Stomach (tissue), 9 donors: Measurements from ENCODE around the gene NOXA1. TPM values are rescaled to one million over a fixed set of nuclear protein-coding genes. Genes with fewer than 3 reads are reported as not detected.
A peak's percentile ranks its signal among the peaks of the same experiment; 100 is the strongest.

Experiments
- DNase-seq, 2 donors: peaks; one replicate each; pipeline versions ENCODE4 v3.0.0 to v3.0.0-alpha.2; 2013 to 2019
- H3K27ac ChIP-seq, 5 donors: fragments of 200-600 bp in 4 of 5; sonication (generic) in 4 of 5; one replicate each; pipeline ENCODE4 v1.5.1; 2013 to 2019; ENCODE audit warnings: mild to moderate bottlenecking in 1 of 5, moderate library complexity in 1 of 5
- H3K27me3 ChIP-seq, 3 donors: fragments of 200-600 bp; sonication (generic); one replicate each; pipeline ENCODE4 v1.5.1; 2017 to 2019; ENCODE audit warnings: mixed run types in 1 of 3
- H3K36me3 ChIP-seq, 4 donors: fragments of 200-600 bp; sonication (generic); 1 replicate in 3 of 4; 2 replicates in 1 of 4; pipeline ENCODE4 v1.5.1; 2016 to 2019
- H3K4me1 ChIP-seq, 4 donors: fragments of 200-600 bp; sonication (generic); one replicate each; pipeline ENCODE4 v1.5.1; 2016 to 2019
- H3K4me3 ChIP-seq, 4 donors: fragments of 200-600 bp; sonication (generic) in 3 of 4; one replicate each; pipeline ENCODE4 v1.5.1; 2016 to 2019; ENCODE audit warnings: mild to moderate bottlenecking in 1 of 4
- H3K9me3 ChIP-seq, 4 donors: fragments of 200-600 bp; sonication (generic); one replicate each; pipeline ENCODE4 v1.5.1; 2016 to 2019
- CTCF ChIP-seq, 7 experiments: fragments of 450-650 bp in 4 of 7; fragments of 200-600 bp in 3 of 7; sonication (generic) in 3 of 7; IDR thresholded peaks; one replicate each; pipeline ENCODE4 v1.5.1; 2016 to 2019; ENCODE audit warnings: antibody characterized with exemption in 7 of 7, control low read depth in 2 of 7, mild to moderate bottlenecking in 1 of 7
- EP300 ChIP-seq: sonication (generic); formaldehyde crosslinking; IDR thresholded peaks from one replicate; pipeline ENCODE4 v1.6.1; 2017; ENCODE audit warnings: antibody characterized with exemption
- POLR2A ChIP-seq, 4 donors: fragments of 450-650 bp; IDR thresholded peaks; one replicate each; pipeline ENCODE4 v1.6.1; 2016; ENCODE audit warnings: antibody characterized with exemption in 4 of 4, control low read depth in 2 of 4, mild to moderate bottlenecking in 1 of 4, moderate library complexity in 1 of 4
- POLR2AphosphoS5 ChIP-seq, 3 donors: sonication (generic); formaldehyde crosslinking; IDR thresholded peaks; one replicate each; pipeline ENCODE4 v1.6.1; 2016; ENCODE audit warnings: antibody characterized with exemption in 3 of 3
- WGBS, 5 donors: extraction: QIAGEN DNeasy Blood & Tissue Kit in 3 of 5; methylation state at CpG; one replicate each; pipeline versions ENCODE4 v1.1.5 to v1.1.7; 2013 to 2018; 5-methylcytosine and 5-hydroxymethylcytosine counted together
- intact Hi-C: fragments of 100-400 bp; cut with DNase I; formaldehyde crosslinking; loops from one replicate; pipeline ENCODE4 v1.15.1; 2023; ENCODE audit warnings: low total_unique reads
- polyA plus RNA-seq, 3 donors: library from polyadenylated mRNA; stranded (reverse); fragments of 200-250 nt; gene quantifications; one replicate each; pipeline ENCODE4 v1.2.3, GENCODE V29; 2013
- total RNA-seq, 5 donors: library from RNA; depleted of rRNA; stranded (reverse); fragments of >200 nt; gene quantifications; one replicate each; pipeline versions ENCODE4 v1.1.0 to v1.2.3, GENCODE V29; 2014 to 2016
- donor health status: healthy with polysubstance abuse.
- donor health status: Bipolar disorder and iron deficiency.
- donor health status: healthy.

Gene NOXA1
- total and polyA plus RNA-seq, 8 donors = 3.5 to 43.2 (median 14.7) TPM

DNA sequence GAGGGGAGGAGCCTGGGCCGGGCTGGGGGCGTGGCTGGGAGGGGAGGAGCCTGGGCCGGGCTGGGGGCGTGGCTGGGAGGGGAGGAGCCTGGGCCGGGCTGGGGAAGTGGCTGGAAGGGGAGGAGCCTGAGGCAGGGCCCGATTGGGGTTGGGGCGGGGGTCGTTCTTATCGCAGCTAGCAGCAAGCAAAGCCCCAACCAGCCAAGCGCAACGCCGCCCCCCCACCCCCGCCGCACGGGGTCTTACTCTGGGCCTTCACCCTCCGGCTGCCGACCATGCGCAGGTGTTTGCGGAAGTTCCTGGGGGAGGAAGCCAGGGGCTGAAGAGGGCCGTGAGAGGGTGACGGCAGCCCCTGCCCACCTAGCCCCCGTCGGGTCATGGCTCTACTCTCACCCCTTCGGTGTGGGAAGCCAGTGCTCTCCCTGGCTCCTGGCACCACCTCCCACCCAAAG is 31.0 kb downstream of the NOXA1 start:
- TF ChIP-seq CTCF (IDR thresholded peaks at IDR 0.05) (no peak), EP300 (no peak), POLR2A (IDR thresholded peaks at IDR 0.05) (no peak), POLR2AphosphoS5 (IDR thresholded peaks at IDR 0.05) (no peak)
- intact Hi-C loops = no loop called here
- no peaks in the 10 kb centered on the region for H3K27me3 ChIP-seq
- peak overlapping the region; percentile 85 to 92 (median 85) for H3K27ac ChIP-seq
- peaks cover 12 to 48% (median 39%) of the 10 kb centered on the region in 4 donors for H3K36me3 ChIP-seq
- peak; percentile 66 to 85 for DNase-seq
- H3K9me3 ChIP-seq = no peaks in the 10 kb centered on the region
- peak overlapping the region; percentile 38 to 56 (median 49) for H3K4me3 ChIP-seq
- 4 to 13% (median 9%) methylated on average over 15 to 23 of the region's 24 CpGs for WGBS, 5 donors
- peaks cover 30 to 57% (median 48%) of the 10 kb centered on the region in 4 donors for H3K4me1 ChIP-seq

DNA sequence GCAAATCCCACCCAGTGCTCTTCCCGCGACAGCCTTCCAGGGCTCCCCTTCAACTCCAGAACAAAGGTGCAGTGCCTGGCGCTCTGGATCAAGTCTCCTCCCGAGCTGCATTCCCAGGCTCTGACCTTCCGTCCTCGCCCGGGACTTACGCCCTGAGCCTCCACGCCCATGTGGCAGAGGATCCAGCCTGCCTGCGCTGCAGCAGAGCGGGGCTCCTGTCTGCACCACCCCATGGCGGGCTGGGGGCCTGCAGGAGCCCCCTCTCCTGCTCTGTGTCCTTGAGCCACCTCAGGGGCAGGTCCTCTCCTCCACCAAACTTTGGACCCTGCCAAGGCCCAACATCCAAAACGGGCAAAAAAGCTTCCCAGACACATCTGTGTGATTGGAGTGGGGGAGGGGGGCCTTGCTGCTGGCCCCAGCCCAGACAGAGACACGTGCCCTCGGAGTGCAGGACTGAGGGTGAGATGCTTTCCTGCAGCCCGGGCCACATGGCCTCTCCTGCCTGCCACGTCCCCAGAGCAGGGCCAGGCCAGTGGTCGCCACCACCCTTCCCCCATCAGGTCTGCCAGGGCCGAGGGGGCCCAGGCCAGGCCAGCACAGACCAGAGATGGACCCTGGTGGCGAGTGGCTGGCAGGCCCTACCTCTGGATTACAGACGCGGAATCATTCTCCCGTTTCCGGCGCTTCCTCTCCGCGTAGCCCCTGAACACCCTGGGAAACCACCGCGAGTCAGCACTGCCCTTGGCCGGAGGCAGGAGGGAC is 31.6 kb downstream of the NOXA1 start:
- peaks cover 10 to 41% (median 33%) of the 10 kb centered on the region in 4 donors for H3K36me3 ChIP-seq

GRCh38 chr9:137455359-137455991 is 32.3 kb downstream of the NOXA1 start:
- peak in 1 of 2 donors; percentile 13 for DNase-seq
- H3K9me3 ChIP-seq = no peaks in the 10 kb centered on the region
- peak overlapping the region in 4 of 5 donors; percentile 85 to 90 (median 85) for H3K27ac ChIP-seq

More for the DNA sequence above, 31.6 kb downstream of the NOXA1 start:
- Histone ChIP-seq H3K27me3 (no peaks in the 10 kb centered on the region), H3K4me3 (peak overlapping the region; percentile 38 to 56 (median 49)), H3K9me3 (no peaks in the 10 kb centered on the region), H3K4me1 (peaks cover 34 to 62% (median 54%) of the 10 kb centered on the region in 4 donors), H3K27ac (peak overlapping the region; percentile 85 to 92 (median 85))
- DNase-seq = peak; percentile 71 to 82
- TF ChIP-seq CTCF (IDR thresholded peaks at IDR 0.05) (no peak), POLR2A (IDR thresholded peaks at IDR 0.05) (no peak), EP300 (no peak), POLR2AphosphoS5 (IDR thresholded peaks at IDR 0.05) (peak in 2 of 3 donors; percentile 13 to 49)
- intact Hi-C loops = no loop called here
- WGBS, 5 donors = 51 to 64% (median 57%) methylated on average over 25 to 30 of the region's 30 CpGs

More at GRCh38 chr9:137455359-137455991, 32.3 kb downstream of the NOXA1 start:
- Histone ChIP-seq H3K27me3 (no peaks in the 10 kb centered on the region), H3K36me3 (peaks cover 10 to 37% (median 29%) of the 10 kb centered on the region in 4 donors), H3K4me3 (no peak overlapping the region), H3K4me1 (peaks cover 39 to 67% (median 59%) of the 10 kb centered on the region in 4 donors)
- TF ChIP-seq POLR2A (IDR thresholded peaks at IDR 0.05) (no peak), CTCF (IDR thresholded peaks at IDR 0.05) (no peak), POLR2AphosphoS5 (IDR thresholded peaks at IDR 0.05) (no peak), EP300 (no peak)
- 78 to 91% (median 88%) methylated on average over 9 to 18 of the region's 18 CpGs for WGBS, 5 donors
- intact Hi-C loops = no loop called here
